PC-9 (cell line): ENCODE results near the gene CNDP1.

Experiments
- EZH2 ChIP-seq: fragments of 200-600 bp; sonication (generic); IDR thresholded peaks from 2 replicates; pipeline ENCODE4 v1.8.0; 2017; ENCODE audit warnings: antibody characterized with exemption, low read depth
- TF ChIP-seq, protein P1 (sequence below): fragments of 200-600 bp; sonication (generic); conservative IDR thresholded peaks from 2 replicates; pipeline ENCODE4 v1.6.1; 2017; ENCODE audit warnings: mixed run types, antibody characterized with exemption, mild to moderate bottlenecking, moderate library complexity

- TF ChIP-seq, protein P1, sequence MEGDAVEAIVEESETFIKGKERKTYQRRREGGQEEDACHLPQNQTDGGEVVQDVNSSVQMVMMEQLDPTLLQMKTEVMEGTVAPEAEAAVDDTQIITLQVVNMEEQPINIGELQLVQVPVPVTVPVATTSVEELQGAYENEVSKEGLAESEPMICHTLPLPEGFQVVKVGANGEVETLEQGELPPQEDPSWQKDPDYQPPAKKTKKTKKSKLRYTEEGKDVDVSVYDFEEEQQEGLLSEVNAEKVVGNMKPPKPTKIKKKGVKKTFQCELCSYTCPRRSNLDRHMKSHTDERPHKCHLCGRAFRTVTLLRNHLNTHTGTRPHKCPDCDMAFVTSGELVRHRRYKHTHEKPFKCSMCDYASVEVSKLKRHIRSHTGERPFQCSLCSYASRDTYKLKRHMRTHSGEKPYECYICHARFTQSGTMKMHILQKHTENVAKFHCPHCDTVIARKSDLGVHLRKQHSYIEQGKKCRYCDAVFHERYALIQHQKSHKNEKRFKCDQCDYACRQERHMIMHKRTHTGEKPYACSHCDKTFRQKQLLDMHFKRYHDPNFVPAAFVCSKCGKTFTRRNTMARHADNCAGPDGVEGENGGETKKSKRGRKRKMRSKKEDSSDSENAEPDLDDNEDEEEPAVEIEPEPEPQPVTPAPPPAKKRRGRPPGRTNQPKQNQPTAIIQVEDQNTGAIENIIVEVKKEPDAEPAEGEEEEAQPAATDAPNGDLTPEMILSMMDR: no peak
- TF ChIP-seq EZH2: no peak
These were observed 75.8 kb downstream of the CNDP1 start for GRCh38 chr18:74610051-74610615.
